B cell (primary cell): ENCODE data around the gene BTG1.

Experiments
- EZH2 ChIP-seq: IDR thresholded peaks from 2 replicates; pipeline ENCODE4 v1.6.1; 2012; ENCODE audit warnings: borderline replicate concordance, low read depth, mild to moderate bottlenecking, moderate library complexity, low read length; ENCODE audit not compliant: insufficient read depth, poor library complexity, severe bottlenecking
- TF ChIP-seq, protein P1 (sequence below): fragments of 200-600 bp; IDR thresholded peaks from one replicate; pipeline ENCODE4 v1.8.0; 2022; ENCODE audit warnings: antibody characterized with exemption, mild to moderate bottlenecking

DNA sequence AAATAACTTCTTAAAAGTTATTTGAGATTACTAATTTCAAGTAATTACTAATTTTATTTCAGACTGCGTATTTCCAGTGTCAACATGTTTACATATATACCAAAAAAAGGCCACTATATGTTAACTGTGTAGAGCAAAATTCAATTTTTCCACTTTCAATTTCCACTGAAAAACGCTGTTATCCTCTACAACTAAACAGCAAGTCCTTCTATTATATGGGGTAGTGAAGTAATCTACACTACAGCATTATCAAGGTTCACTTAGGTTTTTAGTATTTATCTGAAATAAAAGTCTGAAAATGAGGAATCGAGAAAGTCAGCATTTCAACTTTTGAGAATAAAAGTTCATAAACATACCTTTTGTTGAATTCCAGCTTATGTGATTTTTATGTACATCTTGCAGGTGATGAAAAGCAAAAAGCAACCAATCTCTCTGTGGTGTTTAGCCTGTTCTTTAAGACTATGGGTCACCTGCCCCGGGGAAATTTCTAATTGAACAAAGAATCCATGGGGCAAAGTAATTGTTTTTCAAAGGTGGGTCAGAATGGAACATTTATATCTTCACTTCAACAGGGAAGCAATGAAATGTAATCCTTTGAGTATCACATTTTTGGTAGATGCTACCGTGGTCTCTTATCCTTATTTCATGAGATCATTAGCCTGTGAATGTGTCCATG is 3.3 kb downstream of the BTG1 start:
- TF ChIP-seq, protein P1, sequence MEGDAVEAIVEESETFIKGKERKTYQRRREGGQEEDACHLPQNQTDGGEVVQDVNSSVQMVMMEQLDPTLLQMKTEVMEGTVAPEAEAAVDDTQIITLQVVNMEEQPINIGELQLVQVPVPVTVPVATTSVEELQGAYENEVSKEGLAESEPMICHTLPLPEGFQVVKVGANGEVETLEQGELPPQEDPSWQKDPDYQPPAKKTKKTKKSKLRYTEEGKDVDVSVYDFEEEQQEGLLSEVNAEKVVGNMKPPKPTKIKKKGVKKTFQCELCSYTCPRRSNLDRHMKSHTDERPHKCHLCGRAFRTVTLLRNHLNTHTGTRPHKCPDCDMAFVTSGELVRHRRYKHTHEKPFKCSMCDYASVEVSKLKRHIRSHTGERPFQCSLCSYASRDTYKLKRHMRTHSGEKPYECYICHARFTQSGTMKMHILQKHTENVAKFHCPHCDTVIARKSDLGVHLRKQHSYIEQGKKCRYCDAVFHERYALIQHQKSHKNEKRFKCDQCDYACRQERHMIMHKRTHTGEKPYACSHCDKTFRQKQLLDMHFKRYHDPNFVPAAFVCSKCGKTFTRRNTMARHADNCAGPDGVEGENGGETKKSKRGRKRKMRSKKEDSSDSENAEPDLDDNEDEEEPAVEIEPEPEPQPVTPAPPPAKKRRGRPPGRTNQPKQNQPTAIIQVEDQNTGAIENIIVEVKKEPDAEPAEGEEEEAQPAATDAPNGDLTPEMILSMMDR, result no peak
- TF ChIP-seq EZH2, result no peak
